HG03025 (cell line): Measurements from ENCODE around the gene ZFP30.
"Not testable (repeated sequence)": the region's sequence is repeated elsewhere in the genome, so short reads cannot be mapped to it uniquely, and the experiment has no call there.

Source experiments
- ATAC-seq: cut with Tn5 transposase; IDR thresholded peaks from one replicate; pipeline ENCODE4 v1.9.1; 2021; ENCODE audit warnings: mild to moderate bottlenecking, moderate library complexity; ENCODE audit not compliant: unreplicated experiment, low FRiP score

Gene ZFP30

GRCh38 chr19:37655301-37655688, at the start of gene ZFP30:
Gene ZFP30, minus strand, starts transcription at chr19:37655465. Its CDS starts 7,643 bp downstream, at chr19:37647822.
- peak; percentile 75 for ATAC-seq

GRCh38 chr19:37699057-37699456, 43.8 kb upstream of the ZFP30 start:
- no peak for ATAC-seq

- no peak for ATAC-seq
Measured at GRCh38 chr19:37698216-37698615, 43.0 kb upstream of the ZFP30 start.

DNA sequence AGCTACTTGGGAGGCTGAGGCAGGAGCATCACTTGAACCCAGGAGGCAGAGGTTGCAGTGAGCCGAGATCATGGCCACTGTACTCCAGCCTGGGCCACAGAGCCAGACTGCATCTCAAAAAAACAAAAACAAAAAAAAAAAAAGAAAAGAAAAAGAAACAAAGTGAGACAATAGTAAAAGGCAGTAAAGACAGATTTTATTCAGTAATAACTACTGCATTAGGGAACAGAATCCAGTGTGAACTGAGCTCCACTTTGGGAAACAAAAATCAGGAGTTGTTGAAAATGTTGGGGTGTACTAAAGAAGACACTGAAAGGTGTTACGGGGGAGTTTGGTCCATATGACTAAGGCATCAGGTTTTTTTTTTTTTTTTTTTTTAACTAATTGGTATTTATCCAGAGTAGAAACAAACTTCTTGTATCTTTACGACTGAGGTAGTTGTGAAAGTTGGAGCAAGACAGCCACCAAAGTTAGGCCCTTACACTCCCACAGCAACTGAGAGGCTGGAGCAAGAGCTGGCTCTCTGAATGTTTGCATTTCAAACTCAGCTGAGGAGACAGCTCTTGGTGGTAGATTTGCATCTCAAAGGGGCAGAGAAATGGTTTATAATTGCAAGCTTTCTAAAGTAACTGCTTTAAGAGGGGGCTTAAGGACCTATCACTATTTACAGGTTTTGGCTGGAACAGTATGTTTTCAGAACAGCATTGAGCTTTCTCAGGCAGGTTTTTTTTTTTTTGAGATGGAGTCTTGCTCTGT, 40.1 kb upstream of the ZFP30 start:
- ATAC-seq: no peak

GRCh38 chr19:37692956-37693620, 37.8 kb upstream of the ZFP30 start:
- no peak for ATAC-seq

DNA sequence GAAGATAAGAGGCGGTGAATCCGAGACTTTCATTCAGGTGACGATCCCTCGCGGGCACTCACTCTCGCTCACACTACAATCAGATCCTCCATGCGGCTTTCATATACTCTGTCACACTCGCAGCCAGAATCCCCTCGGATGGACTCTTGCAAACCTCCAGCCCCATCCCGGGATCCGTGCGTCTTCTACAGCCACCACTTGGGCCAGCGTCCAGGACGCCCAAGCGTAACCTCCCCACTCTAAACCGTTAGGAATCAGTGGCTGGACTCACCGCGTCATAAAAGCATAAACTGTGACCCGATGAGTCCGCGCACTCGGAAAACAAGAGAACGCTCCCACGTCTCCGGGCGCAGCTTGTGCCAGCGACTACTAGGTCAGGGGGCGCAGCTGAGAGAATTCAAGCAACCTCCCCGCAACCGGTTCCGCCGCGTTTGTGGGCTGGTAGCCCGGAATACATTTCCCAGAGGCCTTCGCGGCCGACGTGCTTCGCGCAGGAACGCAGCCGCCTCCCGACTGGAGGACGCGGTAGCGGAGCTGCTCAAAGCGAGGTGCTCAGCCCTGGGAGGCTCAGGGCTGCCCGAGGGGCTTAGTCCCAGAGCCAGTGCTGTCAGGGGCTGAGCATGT, 36.7 kb upstream of the ZFP30 start:
- ATAC-seq: no peak

GRCh38 chr19:37683520-37683919, 28.3 kb upstream of the ZFP30 start:
- ATAC-seq: no peak

DNA sequence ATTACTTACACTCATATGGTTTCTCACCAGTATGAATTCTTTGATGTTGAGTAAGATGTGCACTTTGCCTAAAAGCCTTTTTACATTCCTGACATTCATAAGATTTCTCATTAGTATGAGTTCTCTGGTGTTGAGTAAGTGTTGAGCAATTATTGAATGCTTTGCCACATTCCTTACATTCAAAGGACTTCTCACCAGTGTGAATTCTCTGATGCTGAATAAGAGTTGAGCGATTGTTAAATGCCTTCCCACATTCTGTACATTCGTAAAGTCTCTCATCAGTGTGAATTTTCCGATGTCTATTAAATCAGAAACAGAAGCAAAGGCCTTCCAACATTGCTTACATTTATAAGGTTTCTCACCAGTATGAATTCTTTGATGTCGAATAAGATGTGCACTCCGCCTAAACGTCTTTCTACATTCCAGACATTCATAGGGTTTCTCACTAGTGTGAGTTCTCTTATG, 14.2 kb upstream of the ZFP30 start:
- ATAC-seq: no peak

DNA sequence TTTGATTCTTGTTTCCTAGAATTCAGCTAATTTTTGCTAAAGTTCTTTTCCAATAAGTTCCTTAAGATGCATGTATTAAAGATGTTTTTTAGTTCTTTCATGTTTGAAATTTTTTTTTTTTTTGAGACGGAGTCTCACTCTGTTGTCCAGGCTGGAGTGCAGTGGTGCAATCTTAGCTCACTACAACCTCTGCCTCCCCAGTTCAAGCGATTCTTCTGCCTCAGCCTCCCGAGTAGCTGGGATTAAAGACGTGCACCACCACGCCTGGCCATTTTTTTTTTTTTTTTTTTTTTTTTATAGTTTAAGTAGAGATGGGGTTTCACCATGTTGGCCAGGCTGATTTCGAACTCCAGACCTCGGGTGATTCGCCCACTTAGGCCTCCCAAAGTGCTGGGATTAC, 1.9 kb upstream of the ZFP30 start:
- ATAC-seq: not testable (repeated sequence)

- ATAC-seq: peak; percentile 65
Measured at GRCh38 chr19:37655689-37656371, 565 bp upstream of the ZFP30 start.

DNA sequence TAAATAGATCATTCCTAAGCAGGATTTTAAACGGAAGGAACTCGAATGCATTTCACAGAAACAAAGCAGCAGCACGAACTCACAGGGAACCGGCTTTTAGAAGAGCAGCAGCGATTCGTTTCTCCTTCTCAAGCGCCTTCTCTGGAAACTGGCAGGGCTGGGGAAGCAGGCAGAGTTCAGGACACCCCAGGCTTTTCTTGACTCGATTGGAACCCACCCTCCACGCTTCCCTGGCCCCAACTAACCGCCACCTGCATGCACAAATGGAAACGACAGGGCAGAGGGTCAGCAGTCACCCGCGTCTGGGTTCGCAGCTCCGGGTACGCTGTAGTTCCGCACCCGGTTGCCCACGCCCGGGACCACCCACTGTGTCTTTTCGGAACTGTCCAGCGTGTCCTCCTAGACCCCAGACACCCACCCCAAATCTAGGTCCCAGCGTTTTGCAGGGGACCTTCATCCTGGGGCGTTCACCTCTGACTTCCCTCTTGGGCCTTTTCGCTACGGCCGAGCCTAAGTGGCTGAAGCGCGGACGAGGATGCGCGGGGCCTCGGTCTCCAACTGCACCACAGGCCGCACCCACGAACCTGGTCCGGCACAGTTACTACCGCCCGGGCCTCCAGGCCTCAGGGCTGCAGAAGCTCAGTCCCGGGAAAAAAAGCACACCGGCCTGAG, 500 bp downstream of the ZFP30 start:
- peak; percentile 44 for ATAC-seq

DNA sequence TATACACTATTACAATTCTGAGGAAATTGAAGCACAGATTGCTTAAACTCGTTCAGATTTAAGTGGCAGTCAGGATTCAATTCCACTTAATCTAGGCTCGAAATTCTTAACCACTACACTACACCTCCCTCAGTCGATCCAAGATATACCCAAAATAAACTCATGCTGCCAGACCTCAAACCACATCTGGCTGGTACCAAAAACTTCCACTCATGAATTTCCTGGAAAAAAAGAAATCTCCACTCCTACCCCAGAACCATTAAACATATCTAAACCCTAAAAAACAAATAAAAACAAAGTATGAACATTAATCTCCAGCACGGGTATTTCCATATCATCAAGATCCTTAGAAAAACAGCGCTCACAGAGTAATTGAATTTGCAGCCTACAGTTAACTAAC, 1.1 kb downstream of the ZFP30 start:
- no peak for ATAC-seq

DNA sequence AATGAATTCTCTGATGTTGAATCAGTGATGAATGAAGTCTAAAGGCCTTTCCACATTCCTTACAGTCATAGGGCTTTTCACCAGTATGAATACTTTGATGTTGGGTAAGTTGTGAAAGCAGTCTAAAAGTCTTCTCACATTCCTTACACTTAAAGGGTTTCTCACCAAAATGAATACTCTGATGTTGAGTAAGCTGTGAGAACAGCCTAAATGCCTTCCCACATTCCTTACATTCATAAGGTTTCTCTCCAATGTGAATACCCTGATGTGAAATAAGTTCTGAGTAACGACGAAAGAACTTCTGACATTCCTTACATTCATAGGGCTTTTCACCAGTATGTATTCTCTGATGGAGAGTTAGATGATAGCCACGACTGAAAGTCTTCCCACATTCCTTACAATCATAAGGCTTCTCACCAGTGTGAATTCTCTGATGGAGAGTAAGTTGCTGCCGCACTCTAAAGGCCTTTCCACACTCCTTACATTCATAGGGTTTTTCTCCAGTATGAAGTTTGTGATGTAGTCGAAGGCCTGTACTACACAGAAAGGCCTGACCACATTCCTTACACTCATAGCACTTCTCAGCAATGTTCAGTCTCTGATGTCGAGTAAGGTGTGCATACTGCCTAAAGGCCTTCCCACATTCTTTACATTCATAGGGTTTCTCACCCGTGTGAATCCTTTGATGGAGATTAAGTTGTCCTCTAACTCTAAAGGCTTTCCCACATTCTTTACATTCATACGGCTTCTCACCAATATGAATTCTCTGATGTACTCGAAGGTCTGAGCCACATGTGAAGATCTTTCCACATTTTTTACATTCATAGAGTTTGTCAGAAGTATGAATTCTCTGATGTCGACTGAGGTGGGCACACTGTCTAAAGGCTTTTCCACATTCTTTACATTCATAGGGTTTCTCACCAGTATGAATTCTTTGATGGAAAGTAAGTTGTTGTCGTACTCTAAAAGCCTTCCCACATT, 19.9 kb downstream of the ZFP30 start:
- ATAC-seq: no peak

GRCh38 chr19:37594982-37595382, 60.3 kb downstream of the ZFP30 start:
- ATAC-seq: no peak

DNA sequence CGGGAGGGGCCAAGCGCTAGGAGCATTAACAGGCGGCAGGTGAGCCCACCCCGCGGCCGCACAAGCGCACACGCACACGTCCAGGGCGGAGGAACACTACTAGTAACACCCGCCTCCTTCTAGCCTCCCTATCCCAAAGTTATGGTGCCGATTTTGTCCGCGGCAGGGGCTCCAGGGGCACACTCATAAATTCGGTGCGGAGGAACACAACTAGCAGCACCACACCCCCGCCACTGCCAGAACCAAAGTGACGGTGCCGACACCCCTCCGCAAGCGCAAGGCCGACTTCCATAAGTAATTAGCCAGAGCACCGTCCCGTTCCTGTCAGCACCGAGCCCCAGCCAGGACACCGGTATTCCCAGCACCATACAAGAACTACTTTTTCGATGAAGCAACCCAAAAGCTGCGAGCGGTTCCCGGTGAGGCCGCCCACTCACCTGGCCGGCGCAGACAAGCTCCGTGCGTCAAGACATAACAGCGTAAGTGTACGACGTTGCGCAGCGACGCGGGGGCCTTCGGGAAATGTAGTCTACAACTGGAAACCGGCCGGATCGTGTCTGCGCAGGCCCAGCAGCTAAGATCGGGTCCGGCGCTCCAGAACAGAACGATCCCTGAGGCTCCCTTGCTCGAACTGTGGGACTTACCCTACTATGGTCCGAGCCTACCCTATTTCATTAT, 60.8 kb downstream of the ZFP30 start, which contains the start of the genes ZNF540 and ZNF571:
Gene ZNF540, plus strand, starts transcription at position 573 of the 678 bp plus-strand sequence. CDS start 3,572 bp downstream, outside the sequence.
Gene ZNF571, minus strand, starts transcription at position 489 of the 678 bp plus-strand sequence. CDS start 8,116 bp downstream, outside the sequence.
- ATAC-seq: peak; percentile 95

GRCh38 chr19:37593996-37594303, 61.3 kb downstream of the ZFP30 start:
- no peak for ATAC-seq

- no peak for ATAC-seq
Measured at GRCh38 chr19:37583340-37583739, 71.9 kb downstream of the ZFP30 start.

DNA sequence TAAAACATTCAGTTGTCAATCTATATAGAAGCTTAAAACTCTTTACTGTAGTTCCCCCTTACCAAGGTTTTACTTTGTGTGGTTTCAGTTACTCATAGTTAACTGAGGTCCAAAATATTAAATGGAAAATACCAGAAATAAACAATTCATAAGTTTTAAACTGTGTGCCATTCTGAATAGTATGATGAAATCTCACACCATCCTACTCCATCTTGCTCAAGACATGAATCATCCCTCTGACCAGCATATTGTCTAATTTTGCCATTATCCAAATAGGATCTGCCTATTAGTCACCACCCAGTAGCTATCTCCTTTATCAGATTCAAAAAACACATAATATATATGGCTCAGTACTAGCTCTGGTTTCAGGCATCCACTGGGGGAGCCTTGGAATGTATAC, 83.1 kb downstream of the ZFP30 start:
- no peak for ATAC-seq

GRCh38 chr19:37565370-37565669, 89.9 kb downstream of the ZFP30 start:
- ATAC-seq: no peak
